GM21515 (cell line): ENCODE results near the gene GRIK4.
"Not testable (repeated sequence)": the region's sequence is repeated elsewhere in the genome, so short reads cannot be mapped to it uniquely, and the experiment has no call there.

Source experiments
- ATAC-seq: cut with Tn5 transposase; IDR thresholded peaks from one replicate; pipeline ENCODE4 v1.9.1; 2021; ENCODE audit not compliant: unreplicated experiment

Gene GRIK4

GRCh38 chr11:120773501-120774031 lies 262.0 kb downstream of the GRIK4 start:
- ATAC-seq: peak; percentile 73

- no peak for ATAC-seq
These were observed 263.2 kb downstream of the GRIK4 start for GRCh38 chr11:120774591-120775386.

- ATAC-seq: no peak
These were observed 264.7 kb downstream of the GRIK4 start for GRCh38 chr11:120775986-120776951.

- ATAC-seq: no peak
These were observed 267.3 kb downstream of the GRIK4 start for GRCh38 chr11:120778685-120779490.

GRCh38 chr11:120780239-120780638 lies 268.7 kb downstream of the GRIK4 start:
- ATAC-seq: no peak

- ATAC-seq: no peak
These were observed 270.1 kb downstream of the GRIK4 start for GRCh38 chr11:120781486-120782120.

- no peak for ATAC-seq
These were observed 273.2 kb downstream of the GRIK4 start for GRCh38 chr11:120784566-120785251.

- ATAC-seq: no peak
These were observed 274.0 kb downstream of the GRIK4 start for GRCh38 chr11:120785576-120785975.

- no peak for ATAC-seq
These were observed 274.7 kb downstream of the GRIK4 start for GRCh38 chr11:120786206-120786735.

GRCh38 chr11:120787224-120787623 lies 275.7 kb downstream of the GRIK4 start:
- ATAC-seq: not testable (repeated sequence)

- ATAC-seq: no peak
These were observed 277.8 kb downstream of the GRIK4 start for GRCh38 chr11:120789391-120789790.

- ATAC-seq: no peak
These were observed 280.8 kb downstream of the GRIK4 start for GRCh38 chr11:120792306-120792705.

- no peak for ATAC-seq
These were observed 281.6 kb downstream of the GRIK4 start for GRCh38 chr11:120793150-120793549.

GRCh38 chr11:120793806-120794479 lies 282.4 kb downstream of the GRIK4 start:
- ATAC-seq: no peak

GRCh38 chr11:120794748-120795147 lies 283.2 kb downstream of the GRIK4 start:
- no peak for ATAC-seq

- ATAC-seq: no peak
These were observed 283.6 kb downstream of the GRIK4 start for GRCh38 chr11:120795185-120795584.

- no peak for ATAC-seq
These were observed 285.6 kb downstream of the GRIK4 start for GRCh38 chr11:120797143-120797542.

- no peak for ATAC-seq
These were observed 287.3 kb downstream of the GRIK4 start for GRCh38 chr11:120798854-120799253.

GRCh38 chr11:120800206-120800605 lies 288.7 kb downstream of the GRIK4 start:
- ATAC-seq: no peak
